Measurements from ENCODE around the gene PUSL1. TPM values are rescaled to one million over a fixed set of nuclear protein-coding genes. Genes with fewer than 3 reads are reported as not detected.

PUSL1 gene
- total and polyA plus RNA-seq, 2 of the 4 experiments (the other 2 are of a cell fraction) = 10.9 to 33.0 TPM

DNA sequence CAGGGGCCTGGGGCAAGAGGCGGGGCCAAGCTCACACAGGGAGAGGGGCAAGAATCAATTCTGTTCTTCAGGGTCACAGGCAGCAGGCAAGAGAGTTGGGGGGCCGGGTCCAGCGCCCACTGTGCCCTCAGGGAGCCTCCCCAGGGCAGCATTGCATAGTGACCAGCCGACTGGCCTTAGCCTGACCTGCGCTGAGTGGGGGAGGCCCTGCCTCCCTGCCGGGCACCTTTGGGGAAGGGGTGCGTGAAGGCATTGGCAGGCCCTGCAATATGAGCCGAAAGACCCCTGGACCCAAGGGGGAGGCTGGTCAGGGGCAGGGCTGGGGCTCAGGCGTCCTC is 16.0 kb upstream of the PUSL1 start:
- H2AFZ ChIP-seq (replicated peaks; ENCODE audit: low read length, poor library complexity) = no peak overlapping the region
- no peak overlapping the region for H2BK5ac ChIP-seq (ENCODE audit: low read depth, low read length, poor library complexity, severe bottlenecking)
- no TSS peak for BruUV-seq (replicated peaks)
- no peak overlapping the region for H2AK5ac ChIP-seq (ENCODE audit: low read depth, low read length)
- H3K4me3 ChIP-seq (ENCODE audit: insufficient read depth, low read depth, low read length) = no peak overlapping the region
- H2AK9ac ChIP-seq (replicated peaks; ENCODE audit: low read depth, low read length, poor library complexity) = no peak overlapping the region
- H3K36me3 ChIP-seq (ENCODE audit: control insufficient read depth, insufficient read depth, low read length) = peaks cover 30% of the 10 kb centered on the region
- no peak overlapping the region for H2BK20ac ChIP-seq (ENCODE audit: low read depth, low read length)
- ATAC-seq (ENCODE audit: low read depth) (no peak), DNase-seq (no peak)
- H3K56ac ChIP-seq (ENCODE audit: extremely low read depth, insufficient read depth, low read length) = no peak overlapping the region
- H3K79me1 ChIP-seq (ENCODE audit: low read depth in 1 of 2, low read length in 2 of 2) = no peaks in the 10 kb centered on the region
- no peak overlapping the region for H4K5ac ChIP-seq (ENCODE audit: low read depth, low read length)
- no peak overlapping the region for H3K27ac ChIP-seq (ENCODE audit: insufficient read depth, low read length)
- in situ Hi-C loops (cut with MboI; ENCODE audit: low sequenced_read_pairs) = no loop called here
- H3K9ac ChIP-seq (ENCODE audit: low read depth, low read length) = no peak overlapping the region
- H4K91ac ChIP-seq (ENCODE audit: insufficient read depth, low read depth, low read length) = no peak overlapping the region
- H3K9me1 ChIP-seq (ENCODE audit: insufficient read depth, low read length) = no peaks in the 10 kb centered on the region
- no peaks in the 10 kb centered on the region for H3K27me3 ChIP-seq (ENCODE audit: control insufficient read depth, insufficient read depth, low read length)
- H2BK15ac ChIP-seq (ENCODE audit: low read depth, low read length) = no peak overlapping the region
- H3K23ac ChIP-seq (ENCODE audit: low read depth, low read length) = no peak overlapping the region
- intact Hi-C loops (cut with micrococcal nuclease) = no loop called here
- no peak overlapping the region for H3K14ac ChIP-seq (replicated peaks; ENCODE audit: low read depth, low read length)
- ChIA-PET CTCF (interaction anchor here (1.0 kb wide), 1 partner anchor 170 kb away, joined by 4 read pairs; no protein-coding TSS in a partner anchor), POLR2A (ENCODE audit: unreplicated experiment) (no interaction called here)
- H3K4ac ChIP-seq (ENCODE audit: low read depth, low read length) = no peak overlapping the region
- H3K4me1 ChIP-seq (ENCODE audit: control insufficient read depth, insufficient read depth, low read length) = no peaks in the 10 kb centered on the region; the same call in 1 of the 2 replicates
- no peak overlapping the region for H4K8ac ChIP-seq (ENCODE audit: low read depth in 2 of 2, low read length in 2 of 2)
- H4K20me1 ChIP-seq (ENCODE audit: insufficient read depth, low read length) = peaks cover 13% of the 10 kb centered on the region
- dilution Hi-C loops (cut with HindIII; ENCODE audit: low sequenced_read_pairs, unreplicated experiment) = no loop called here
- no peak overlapping the region for H3K18ac ChIP-seq (ENCODE audit: low read depth, low read length)
- H3K9me3 ChIP-seq (ENCODE audit: control insufficient read depth, insufficient read depth, low read length) = no peaks in the 10 kb centered on the region
- 97% methylated on average over 5 of the region's 9 CpGs; no CpG with 5 or more reads in 1 of the 2 experiments for WGBS, 2 experiments (ENCODE audit: extremely low coverage in 2 of 2, insufficient read length in 1 of 2)
- TF ChIP-seq RCOR1 (IDR thresholded peaks at IDR 0.05; ENCODE audit: insufficient replicate concordance, low read length) = no peak
- TF ChIP-seq, protein P1, sequence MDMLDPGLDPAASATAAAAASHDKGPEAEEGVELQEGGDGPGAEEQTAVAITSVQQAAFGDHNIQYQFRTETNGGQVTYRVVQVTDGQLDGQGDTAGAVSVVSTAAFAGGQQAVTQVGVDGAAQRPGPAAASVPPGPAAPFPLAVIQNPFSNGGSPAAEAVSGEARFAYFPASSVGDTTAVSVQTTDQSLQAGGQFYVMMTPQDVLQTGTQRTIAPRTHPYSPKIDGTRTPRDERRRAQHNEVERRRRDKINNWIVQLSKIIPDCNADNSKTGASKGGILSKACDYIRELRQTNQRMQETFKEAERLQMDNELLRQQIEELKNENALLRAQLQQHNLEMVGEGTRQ (IDR thresholded peaks at IDR 0.05; ENCODE audit: low read depth, low read length) = no peak
- TF ChIP-seq MAFK (IDR thresholded peaks at IDR 0.05; ENCODE audit: low read depth, low read length) = no peak
- no peak for TF ChIP-seq SMC3 (IDR thresholded peaks at IDR 0.05; ENCODE audit: low read depth, low read length)
- no peak for TF ChIP-seq POLR2A (IDR thresholded peaks at IDR 0.05; ENCODE audit: low read depth, low read length)
- TF ChIP-seq FOS (IDR thresholded peaks at IDR 0.05; ENCODE audit: low read depth, low read length) = no peak
- no peak for TF ChIP-seq MXI1 (IDR thresholded peaks at IDR 0.05; ENCODE audit: borderline replicate concordance, low read depth, low read length)
- TF ChIP-seq CEBPB (IDR thresholded peaks at IDR 0.05; ENCODE audit: low read depth, low read length) = no peak
- TF ChIP-seq RAD21 (IDR thresholded peaks at IDR 0.05; ENCODE audit: low read length) = no peak
- TF ChIP-seq BHLHE40 (IDR thresholded peaks at IDR 0.05; ENCODE audit: low read depth, low read length) = no peak
- TF ChIP-seq RFX5 (IDR thresholded peaks at IDR 0.05; ENCODE audit: low read depth, low read length) = no peak
- no peak overlapping the region for H2BK120ac ChIP-seq (ENCODE audit: low read depth, low read length)
- H3K4me2 ChIP-seq (ENCODE audit: low read depth, low read length) = no peak overlapping the region
